Measurements from ENCODE around the gene PRKAG1.
A peak's percentile ranks its signal among the peaks of the same experiment; 100 is the strongest.

The PRKAG1 gene

DNA sequence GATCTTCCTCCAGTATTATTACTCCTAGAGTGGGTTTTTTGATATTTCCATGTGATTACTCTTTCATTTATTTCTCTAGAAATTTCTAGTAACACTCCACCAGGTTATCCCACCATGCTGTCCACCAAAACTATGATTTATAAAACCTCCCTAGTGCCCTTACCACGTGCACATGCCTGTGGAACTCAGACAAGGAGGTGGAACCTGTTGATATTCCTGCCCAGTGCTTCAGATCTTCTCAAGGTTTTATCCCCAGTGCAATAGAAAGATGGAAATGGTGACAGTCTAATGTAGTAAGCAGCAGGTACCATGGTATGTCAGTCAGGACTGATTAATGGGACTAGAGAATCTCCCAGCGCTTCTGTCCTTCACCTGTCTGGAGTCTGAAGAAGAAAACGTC lies 57.7 kb downstream of the PRKAG1 start:
- no peak for DNase-seq

GRCh38 chr12:48958049-48958388 lies 60.6 kb downstream of the PRKAG1 start:
- DNase-seq, result no peak

DNA sequence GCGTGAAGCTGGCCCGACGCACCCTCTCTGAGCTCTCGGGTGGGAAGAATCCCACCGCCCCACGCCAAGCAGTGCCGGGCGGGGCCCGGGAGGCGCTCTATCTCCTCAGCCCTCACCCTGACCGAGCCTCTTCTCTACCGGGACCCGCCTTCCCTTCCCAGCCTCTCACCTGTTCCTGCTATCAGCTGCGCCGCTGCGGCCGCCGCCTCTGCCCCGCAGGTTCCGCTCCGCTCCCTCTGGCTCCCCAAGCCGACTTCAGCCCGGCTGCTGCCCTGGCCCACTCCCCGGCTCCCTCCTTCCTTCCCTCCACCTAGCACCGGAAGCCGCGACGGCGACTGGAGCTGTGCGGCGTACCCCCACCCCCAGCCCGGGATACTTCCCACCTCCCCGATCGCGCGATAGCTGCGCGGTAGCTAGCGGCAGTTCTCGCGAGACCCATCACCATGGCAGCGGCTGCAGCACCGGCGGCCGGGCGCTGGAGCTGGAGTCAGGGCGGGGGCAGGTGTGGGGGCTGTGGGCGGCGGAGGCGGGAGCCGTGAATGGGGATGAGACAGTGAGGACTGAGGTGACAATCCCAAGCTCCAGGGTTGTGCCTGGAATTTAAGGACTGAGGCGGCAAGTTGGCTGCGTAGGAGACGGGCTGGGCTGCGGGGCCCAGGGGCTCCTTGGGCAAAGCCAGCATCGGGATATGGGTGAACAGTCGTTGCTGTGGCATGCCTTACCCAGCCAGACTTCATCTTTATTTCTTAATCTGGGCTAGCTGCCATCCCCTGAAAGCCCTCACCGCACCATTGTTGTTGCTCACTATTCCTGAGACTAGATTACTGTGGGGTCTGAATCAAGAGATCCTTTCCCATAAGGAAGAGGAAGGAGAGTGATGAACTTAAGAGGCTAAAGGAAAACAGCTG lies 61.2 kb downstream of the PRKAG1 start, which contains the start of gene ARF3:
Gene ARF3 (minus strand): TSS at position 347 of the 908 bp plus-strand sequence. CDS start 16,392 bp downstream, outside the sequence.
- peak; percentile 85 to 93 for DNase-seq

GRCh38 chr12:48956279-48957140 lies 62.1 kb downstream of the PRKAG1 start:
- DNase-seq, result peak; percentile 93 to 97

- DNase-seq, result peak; percentile 51 to 59
Measured at GRCh38 chr12:48954841-48955501, 63.6 kb downstream of the PRKAG1 start.

- no peak for DNase-seq
Measured at GRCh38 chr12:48954061-48954460, 64.5 kb downstream of the PRKAG1 start.

GRCh38 chr12:48952691-48953090 lies 65.9 kb downstream of the PRKAG1 start:
- no peak for DNase-seq
